Cardiac septum (tissue), 1 donor: Measurements from ENCODE around the gene CBFB. TPM values are rescaled to one million over a fixed set of nuclear protein-coding genes. Genes with fewer than 3 reads are reported as not detected.

Experiments
- DNase-seq: peaks from one replicate; pipeline ENCODE4 v3.0.0-alpha.2; 2020; ENCODE audit warnings: low spot score
- intact Hi-C: fragments of 100-400 bp; cut with DNase I; formaldehyde crosslinking; loops from one replicate; pipeline ENCODE4 v1.14.0; 2022
- total RNA-seq: library from RNA; stranded (reverse); fragmentation: NEBNext Ultra II Directional; extraction: Animal tissue kit (Norgen Biotek cat#: 25700); gene quantifications from one replicate; pipeline ENCODE4 v1.2.1, GENCODE V29; 2021
- donor health status: DM: no; HTN: no; CAD: no.

CBFB gene
- total RNA-seq, 1 donor from 2014 or later, result 33.7 TPM

DNA sequence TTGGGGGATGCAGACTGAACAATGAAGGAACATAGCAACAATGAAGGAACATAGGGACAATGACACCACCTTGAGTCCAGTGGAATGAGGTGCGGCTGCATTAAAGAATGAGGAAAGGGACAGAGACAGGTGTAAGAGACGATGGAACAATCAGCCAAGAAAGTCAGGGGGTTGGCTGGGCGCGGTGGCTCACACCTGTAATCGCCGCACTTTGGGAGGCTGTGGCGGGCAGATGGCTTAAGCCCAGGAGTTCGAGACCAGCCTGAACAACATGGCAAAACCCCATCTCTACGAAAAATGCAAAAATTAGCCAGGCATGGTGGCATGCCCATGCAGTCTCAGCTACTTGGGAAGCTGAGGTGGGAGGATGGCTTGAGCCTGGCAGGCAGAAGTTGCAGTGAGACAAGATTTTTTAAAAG is 13.6 kb upstream of the CBFB start:
- intact Hi-C loops, result loop anchor here (2.0 to 5.0 kb wide), 2 partner anchors 13 to 142 kb away; partner anchors contain the start of genes CBFB, FBXL8 and TRADD
- DNase-seq, result peak; percentile 27

DNA sequence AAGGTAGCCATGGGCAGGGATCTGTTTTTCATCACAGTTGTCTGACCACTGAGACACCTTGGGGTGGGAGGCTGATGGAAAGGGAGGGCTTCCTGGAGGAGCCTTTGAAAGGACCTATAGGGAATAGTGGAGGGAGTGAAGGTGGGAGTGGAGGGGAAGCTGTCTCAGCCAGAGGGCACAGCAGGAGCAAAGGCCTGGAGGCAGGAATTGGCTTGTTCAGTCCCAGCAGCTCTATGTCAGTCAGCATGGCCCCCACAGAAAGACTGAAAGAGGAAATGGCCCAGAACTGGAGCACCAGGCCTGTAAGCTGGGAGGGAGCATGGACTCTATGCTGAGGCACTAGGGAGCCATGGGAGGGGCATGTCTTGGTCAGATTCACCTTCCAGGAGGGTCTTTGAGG is 12.8 kb upstream of the CBFB start:
- intact Hi-C loops, result loop anchor here (5.0 kb wide), 1 partner anchor 141 kb away; the partner anchor contains the start of genes FBXL8 and TRADD
- peak; percentile 39 for DNase-seq

DNA sequence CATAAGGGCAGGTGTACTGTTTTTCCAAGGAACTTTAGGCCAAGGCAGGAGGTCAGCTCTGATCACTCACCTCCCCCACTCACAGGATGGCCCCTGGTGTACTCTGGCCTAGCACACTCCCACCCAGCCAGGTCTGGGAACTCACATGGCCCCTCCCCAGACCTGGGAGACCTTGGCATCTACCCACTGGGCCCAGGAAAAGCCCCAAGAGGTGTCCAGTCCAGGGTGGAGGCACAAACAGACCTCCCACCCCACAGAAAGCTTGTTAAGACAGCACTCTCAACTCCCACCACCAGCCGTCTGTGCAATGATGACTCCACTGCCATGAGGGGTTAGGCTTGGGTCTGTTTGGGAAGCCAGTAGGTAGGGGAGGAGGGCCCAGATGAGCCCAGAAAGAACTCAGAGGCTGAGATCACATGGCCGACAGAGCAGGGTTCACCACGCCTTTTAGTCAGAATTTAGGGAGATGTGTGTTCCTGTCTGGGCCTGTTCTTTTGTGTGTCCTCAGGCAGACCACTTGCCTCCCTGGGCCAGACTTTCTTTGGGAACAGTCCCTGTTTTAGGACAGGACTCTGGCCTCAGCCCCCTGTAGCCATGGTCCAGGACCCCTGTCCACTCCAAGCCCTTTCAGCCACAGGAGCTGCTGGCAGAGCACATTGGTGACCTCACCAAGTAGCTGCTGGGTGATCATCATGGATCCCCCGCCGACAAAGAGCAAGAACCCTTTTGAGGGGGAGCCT is 12.1 kb upstream of the CBFB start:
- DNase-seq, result peak; percentile 55
- intact Hi-C loops, result loop anchor here (5.0 kb wide), 1 partner anchor 140 kb away; the partner anchor contains the start of genes FBXL8 and TRADD

DNA sequence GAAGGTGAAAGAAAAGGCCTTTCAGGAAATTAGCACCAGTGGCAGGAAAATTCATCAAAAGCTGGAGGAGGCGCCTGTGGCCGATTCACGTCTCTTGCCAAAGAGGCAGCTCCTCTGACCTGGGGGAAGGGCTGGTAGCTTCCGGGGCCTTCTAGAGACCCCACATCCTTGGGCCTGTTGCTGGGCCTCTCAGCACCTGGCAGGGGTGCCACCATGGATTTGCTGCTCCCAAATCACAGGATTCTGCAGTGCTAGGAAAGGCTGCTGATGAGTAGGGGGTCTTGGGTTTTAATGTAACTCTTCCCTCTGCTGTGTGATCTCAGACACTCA is 11.6 kb upstream of the CBFB start:
- DNase-seq, result no peak

DNA sequence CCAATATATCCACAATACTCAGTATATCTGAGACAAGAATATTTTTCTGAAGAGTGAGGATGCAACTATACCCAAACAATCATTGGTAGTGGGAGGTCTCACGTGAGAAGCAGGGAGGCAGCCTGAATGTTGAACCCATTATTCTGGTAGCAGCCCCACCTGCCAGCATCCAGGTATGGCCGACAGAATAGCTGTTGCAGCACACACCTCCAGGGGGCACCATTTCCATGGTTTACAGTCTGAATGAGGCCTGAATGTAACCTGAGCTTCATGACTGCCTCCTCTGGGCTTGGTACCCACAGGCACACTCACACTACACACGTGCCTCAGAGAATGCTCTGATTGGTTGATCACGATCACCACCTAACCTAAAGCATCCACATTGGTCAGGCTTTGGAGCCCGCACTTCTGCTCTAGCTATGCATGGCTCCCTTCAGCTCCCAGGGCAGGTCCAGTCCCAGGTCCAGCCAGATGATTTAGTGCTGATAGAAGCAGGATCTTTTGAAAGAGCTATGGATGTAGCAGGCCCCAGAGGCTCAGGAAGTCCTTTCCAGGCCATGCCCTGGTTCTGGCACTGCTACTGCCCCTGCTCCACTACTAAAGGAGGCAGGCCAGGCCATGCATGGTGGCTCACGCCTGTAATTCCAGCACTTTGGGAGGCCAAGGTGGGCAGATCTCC is 11.0 kb upstream of the CBFB start:
- DNase-seq, result peak; percentile 77

More for the DNA sequence above, 11.6 kb upstream of the CBFB start:
- intact Hi-C loops, result loop anchor here (5.0 kb wide), 1 partner anchor 140 kb away; the partner anchor contains the start of genes FBXL8 and TRADD

DNA sequence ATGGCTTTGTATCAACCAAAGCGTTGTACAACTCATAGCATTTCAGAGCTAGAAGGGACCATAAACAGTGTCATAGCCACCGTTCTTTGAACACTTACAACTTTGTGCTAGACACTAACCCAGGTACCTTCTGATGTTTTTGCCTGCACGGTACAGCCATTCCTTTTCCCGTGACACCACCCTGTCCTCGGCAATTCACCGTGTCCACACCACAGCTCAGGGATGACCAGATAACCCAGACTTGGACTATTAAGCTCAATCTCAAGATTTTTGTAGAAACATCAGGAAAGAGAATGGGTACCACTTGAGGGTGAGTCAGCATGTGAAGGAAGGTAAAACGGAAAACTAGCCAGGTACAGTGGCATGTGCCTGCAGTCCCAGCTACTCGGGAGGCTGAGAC is 9.8 kb upstream of the CBFB start:
- no peak for DNase-seq
- intact Hi-C loops, result loop anchor here (5.0 kb wide), 1 partner anchor 138 kb away; the partner anchor contains the start of genes FBXL8 and TRADD

More for the DNA sequence above, 11.0 kb upstream of the CBFB start:
- intact Hi-C loops, result loop anchor here (5.0 kb wide), 1 partner anchor 139 kb away; the partner anchor contains the start of genes FBXL8 and TRADD

DNA sequence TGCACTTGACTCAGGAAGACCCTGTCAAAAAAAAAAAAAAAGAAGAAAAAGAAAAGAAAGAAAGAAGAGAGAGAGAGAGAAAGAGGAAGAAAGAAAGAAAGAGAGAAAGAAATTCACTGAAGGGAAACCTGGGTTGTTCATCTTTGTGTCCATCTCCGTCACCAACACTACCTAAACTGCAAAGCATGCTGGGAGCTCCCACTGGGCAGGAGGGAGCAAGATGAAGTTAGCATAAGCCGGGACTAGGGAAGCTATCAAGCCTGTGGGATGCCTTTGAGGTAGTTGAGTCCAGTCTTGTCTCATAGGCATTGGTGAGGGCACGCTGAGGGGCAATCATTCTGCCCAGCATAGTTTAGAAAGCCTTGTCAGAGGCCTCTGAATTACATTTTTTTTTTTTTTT is 7.6 kb upstream of the CBFB start:
- intact Hi-C loops, result no loop called here
- peak; percentile 4 for DNase-seq

DNA sequence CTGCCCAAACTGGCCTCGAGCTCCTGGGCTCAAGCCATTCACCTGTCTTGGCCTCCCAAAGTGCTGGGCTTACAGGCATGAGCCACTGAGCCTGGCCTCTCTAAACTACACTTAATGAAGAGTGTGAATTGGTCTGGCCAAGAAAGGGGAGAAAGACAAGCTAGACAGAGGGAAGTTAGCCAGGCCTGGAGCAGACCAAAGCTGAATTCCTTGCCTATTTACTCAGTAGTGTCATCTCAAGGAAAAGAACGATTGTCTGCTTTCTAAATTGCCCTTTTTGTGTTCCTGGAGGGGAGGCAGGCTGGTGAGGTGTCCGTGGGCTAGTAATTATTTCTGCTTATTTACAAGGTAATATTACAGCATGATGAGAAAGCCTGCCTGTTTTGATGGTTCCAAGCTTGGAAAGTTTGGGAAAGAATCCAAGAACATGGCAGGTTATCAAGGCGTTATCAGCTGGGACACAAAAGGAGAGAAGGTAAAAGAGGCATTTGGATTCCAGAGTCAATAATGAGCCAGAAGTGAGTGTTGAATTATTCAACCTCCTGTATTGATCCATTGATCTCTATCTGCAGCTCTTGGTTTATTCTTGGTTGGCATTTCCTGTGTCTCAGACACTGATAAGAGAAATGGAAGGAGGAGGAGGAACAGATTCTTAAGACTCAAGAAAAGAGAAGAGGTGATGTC is 6.3 kb upstream of the CBFB start:
- intact Hi-C loops, result no loop called here
- DNase-seq, result no peak

DNA sequence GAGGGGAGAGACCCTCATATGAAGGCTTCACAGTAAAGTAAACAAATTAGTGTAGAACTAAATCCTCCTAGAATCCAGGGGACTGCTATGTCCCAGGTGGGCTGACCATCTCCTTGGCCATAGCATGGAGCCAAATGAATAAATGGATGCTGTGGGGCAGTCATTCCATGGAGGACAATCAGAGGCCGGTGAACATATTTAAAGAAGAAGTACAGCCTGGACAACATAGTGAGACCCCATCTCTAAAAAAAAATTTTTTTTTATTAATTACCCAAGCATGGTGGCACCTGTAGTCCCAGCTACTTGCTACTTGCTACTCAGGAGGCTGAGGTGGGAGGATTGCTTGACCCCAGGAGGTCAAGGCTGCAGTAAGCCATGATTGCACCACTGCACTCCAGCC is 5.3 kb upstream of the CBFB start:
- peak; percentile 41 for DNase-seq
- intact Hi-C loops, result no loop called here

DNA sequence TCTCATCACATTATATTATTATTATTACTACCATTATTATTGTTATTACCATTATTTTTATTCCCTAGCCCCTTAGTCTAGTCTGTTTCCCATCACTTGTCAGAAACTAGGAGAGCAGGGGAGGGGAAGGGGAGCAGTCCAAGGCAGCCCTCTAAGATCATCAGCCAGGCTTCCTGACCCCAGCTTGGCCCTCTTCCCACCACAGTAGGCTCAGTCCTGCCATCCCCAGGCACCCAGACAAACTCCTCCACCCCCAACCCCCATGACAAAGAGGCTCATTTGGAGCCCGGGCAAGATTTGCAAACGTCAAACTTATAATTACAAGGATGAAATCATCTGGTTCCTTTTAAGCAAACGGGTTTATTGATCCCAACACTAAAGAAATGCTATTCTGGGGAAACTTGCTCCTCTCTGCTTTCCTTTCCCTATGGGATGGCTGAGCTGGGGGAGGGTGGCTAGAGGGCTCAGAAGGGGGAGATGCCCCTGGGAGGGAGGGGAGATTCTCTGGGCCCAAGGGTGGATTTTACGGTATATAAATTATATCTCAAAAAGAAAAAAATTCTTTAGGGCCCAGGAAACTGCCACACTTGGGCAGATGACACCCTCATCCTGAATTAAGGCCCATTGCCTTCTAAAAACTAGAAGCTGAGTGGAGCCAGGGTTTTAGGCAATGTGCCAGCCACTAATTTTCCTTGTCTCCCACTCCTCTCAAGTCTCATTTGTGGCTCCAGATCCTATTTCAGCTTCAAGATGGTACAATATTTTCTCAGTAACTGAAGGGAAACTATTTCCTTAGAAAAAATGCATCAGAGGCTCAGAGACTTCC is 4.4 kb upstream of the CBFB start:
- intact Hi-C loops, result loop anchor here (5.0 kb wide), 1 partner anchor 83 kb away; the partner anchor contains the start of gene PHAF1
- no peak for DNase-seq

DNA sequence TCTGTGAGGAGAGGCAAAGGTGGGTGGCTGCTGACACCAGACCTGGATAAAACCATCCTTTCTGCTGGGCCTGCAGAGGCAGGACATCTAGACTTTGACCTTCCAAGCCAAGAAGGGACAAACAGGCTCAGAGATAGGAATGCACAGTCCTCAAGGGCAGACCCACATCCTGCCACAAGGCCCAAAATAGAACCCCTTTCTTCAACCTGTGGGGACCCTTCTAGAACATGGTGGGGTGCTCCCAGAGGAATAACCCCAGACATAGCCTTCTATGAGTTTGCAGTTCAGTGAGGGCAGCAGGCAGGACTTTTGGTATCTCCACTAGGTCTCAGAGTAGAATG is 3.8 kb upstream of the CBFB start:
- intact Hi-C loops, result loop anchor here (5.0 kb wide), 1 partner anchor 82 kb away; the partner anchor contains the start of gene PHAF1
- DNase-seq, result no peak

DNA sequence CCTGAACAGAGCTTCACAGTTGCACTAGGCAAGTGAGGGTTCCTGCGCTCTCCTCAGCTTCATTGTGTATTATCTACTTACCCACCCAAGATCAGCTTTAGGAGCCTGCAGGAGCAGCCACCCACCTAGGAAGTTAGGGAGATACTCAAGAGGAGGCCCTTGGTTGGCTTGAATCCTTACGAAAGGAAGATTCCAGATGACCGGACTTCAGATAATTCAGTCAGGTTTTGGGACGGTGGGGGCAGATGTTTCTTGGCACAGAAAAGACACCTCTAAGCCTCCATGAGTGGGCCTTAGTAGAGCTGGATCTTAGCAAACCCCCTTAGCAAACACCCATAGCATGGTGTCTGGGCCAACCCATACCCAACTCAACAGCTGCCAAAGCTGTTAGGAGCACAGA is 2.4 kb upstream of the CBFB start:
- peak; percentile 15 for DNase-seq
- intact Hi-C loops, result loop anchor here (5.0 kb wide), 1 partner anchor 81 kb away; the partner anchor contains the start of gene PHAF1

DNA sequence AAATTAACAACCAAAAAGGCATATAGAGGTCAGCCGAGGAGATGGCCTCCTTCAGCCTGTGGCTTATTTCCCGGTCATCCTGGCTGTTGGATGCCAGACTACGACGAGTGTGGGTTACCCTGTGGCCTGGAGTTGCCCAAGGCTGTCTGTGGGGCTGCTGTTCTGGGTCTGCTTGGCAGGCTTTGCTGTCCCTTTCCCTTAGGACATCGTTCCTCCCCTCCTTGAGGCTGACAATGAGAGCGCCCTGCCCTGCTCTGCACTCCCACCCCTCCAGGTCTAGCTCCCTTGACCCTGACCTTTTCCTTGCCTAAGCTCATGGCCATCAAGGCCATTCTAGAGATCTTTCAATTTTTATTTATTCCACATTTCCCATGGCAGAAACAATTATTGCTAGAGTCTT is 1.9 kb upstream of the CBFB start:
- intact Hi-C loops, result loop anchor here (5.0 kb wide), 1 partner anchor 80 kb away; the partner anchor contains the start of gene PHAF1
- peak; percentile 31 for DNase-seq

DNA sequence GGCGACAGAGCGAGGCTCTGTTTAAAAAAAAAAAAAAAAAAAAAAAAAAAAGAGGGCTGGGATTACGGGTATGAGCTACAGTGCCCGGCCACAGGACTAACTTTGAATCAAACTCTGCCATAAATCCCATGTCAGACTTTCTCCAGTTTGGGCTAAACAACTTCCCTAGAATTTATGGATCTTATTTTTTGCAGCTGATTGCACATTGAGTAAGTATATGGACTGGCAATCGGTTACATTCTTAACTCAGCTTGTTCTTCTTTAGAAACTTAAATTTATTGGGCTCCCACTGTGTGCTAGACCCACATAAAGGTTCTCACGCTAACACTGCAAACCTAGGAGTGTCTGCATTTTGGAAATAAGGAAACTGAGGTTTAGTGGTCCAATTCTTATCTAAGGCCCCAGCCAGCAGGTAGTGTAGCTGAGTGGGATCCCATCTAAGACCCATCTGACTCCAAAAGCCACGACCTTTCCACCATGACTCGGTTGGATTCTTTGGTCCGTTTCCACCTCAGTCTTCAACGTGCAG is 718 bp upstream of the CBFB start:
- DNase-seq, result no peak
- intact Hi-C loops, result loop anchor here (2.0 to 5.0 kb wide), 2 partner anchors 13 to 79 kb away; partner anchors contain the start of gene PHAF1

DNA sequence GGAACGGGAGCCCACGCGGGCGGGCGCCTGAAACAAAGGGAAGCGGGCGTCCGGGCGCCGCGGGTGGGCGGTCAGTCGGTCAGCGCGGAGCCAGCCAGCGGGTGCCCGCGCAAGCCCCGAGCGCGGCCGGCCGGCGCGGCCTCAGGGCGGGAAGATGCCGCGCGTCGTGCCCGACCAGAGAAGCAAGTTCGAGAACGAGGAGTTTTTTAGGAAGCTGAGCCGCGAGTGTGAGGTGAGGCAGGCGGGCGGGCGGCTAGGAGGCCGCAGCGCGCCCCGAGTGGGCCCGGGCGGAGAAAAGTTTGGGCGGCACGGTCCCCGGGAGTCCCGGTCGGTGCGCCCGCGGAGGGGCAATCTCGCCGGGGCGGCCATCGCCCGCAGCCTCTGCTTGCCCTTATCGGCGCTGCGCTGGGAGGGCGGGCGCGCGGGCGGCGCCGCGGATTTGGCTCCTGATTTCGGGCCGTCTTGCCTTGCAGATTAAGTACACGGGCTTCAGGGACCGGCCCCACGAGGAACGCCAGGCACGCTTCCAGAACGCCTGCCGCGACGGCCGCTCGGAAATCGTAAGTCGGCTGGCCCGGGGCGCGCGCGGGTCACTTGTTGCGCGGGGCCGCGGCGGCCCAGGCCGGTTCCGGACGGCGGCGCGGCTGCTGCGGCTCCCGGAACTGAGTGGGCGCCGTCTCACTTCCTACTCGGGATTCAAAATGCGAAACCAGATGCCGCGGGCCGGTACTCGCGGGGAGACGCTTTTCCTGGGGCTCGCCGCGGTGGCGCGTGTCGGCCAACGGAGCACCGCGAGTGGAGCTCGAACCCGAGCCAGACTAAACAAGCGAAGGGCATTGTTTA is 526 bp downstream of the CBFB start:
- peak; percentile 84 for DNase-seq
- intact Hi-C loops, result loop anchor here (2.0 to 5.0 kb wide), 2 partner anchors 15 to 78 kb away; partner anchors contain the start of gene PHAF1

DNA sequence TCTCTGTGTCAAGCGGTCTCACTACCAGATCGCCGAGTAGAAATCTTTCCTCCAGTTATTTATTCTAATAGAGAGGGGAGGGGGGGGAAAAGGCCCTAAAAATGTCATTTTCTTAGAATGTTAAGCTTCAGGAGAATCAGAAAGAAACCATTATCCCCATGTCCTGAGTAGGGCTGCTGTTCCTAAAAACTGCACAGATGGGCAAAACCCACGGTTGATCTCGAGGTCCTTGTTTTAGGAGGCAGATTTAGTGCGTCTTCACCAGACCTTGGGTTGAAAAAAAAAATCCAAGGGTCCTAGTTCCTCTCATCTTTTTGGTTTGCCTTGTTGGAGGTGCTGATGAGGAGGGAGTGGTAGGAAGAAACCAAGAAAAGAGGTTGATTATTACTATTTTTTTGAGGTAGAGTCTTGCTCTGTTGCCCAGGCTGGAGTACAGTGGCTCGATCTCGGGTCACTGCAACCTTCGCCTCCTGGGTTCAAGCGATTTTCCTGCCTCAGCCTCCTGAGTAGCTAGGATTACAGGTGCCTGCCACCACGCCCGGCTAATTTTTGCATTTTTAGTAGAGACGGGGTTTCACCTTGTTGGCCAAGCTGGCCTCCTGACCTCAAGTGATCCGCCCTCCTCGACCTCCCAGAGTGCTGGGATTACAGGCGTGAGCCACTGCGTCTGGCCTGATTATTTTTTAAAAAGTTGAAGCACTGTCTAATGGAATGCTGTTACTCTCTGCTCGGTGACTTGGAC is 1.4 kb downstream of the CBFB start:
- peak; percentile 69 for DNase-seq
- intact Hi-C loops, result no loop called here

DNA sequence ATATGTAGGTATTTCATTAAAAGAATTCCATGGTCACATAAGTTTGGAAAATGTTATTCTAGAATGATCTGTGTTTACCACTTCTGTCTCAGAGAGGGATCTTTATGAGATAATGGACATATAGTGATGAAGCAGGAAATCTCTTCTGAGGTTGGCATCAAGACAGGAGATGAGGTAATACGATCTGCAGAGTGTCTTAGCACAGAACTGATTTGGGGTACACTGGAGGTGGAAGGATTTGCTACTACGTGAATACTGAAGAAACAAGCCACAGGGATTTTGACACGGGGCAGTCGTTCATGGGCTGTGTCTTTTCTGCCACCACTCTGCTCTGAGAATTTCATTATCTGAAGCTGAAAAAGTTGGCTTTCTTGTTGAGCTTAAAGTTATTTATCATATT is 5.5 kb downstream of the CBFB start:
- no peak for DNase-seq
- intact Hi-C loops, result no loop called here
